Activated T-cell treated with anti-CD3 and anti-CD28 coated beads for 1 hour (primary cell): ENCODE data around the gene MESD.

Source experiments
- DNase-seq: peaks from one replicate; pipeline ENCODE4 v3.0.0-alpha.2; 2020; ENCODE audit warnings: low read depth

MESD gene

GRCh38 chr15:80989518-80990478 lies at the start of gene MESD:
Gene MESD, minus strand, starts transcription at chr15:80989819. Its CDS starts 28 bp downstream, at chr15:80989791.
- DNase-seq, result peak; percentile 98

GRCh38 chr15:81038975-81039607 lies 49.5 kb upstream of the MESD start:
- DNase-seq, result no peak

- DNase-seq, result no peak
Observed at GRCh38 chr15:81037952-81038743, 48.5 kb upstream of the MESD start.

GRCh38 chr15:81033508-81033907 lies 43.9 kb upstream of the MESD start:
- DNase-seq, result no peak

- no peak for DNase-seq
Observed at GRCh38 chr15:81032818-81033217, 43.2 kb upstream of the MESD start.

GRCh38 chr15:81032355-81032754 lies 42.7 kb upstream of the MESD start:
- no peak for DNase-seq

GRCh38 chr15:81031203-81031602 lies 41.6 kb upstream of the MESD start:
- no peak for DNase-seq

- DNase-seq, result no peak
Observed at GRCh38 chr15:81030301-81030750, 40.7 kb upstream of the MESD start.

GRCh38 chr15:81029414-81030300 lies 40.0 kb upstream of the MESD start:
- DNase-seq, result no peak

- no peak for DNase-seq
Observed at GRCh38 chr15:81026836-81027599, 37.4 kb upstream of the MESD start.

- no peak for DNase-seq
Observed at GRCh38 chr15:81025721-81026370, 36.2 kb upstream of the MESD start.

- DNase-seq, result no peak
Observed at GRCh38 chr15:81024936-81025335, 35.3 kb upstream of the MESD start.

- no peak for DNase-seq
Observed at GRCh38 chr15:81024265-81024872, 34.8 kb upstream of the MESD start.

GRCh38 chr15:81023483-81024264 lies 34.1 kb upstream of the MESD start:
- no peak for DNase-seq

- no peak for DNase-seq
Observed at GRCh38 chr15:81021321-81021720, 31.7 kb upstream of the MESD start.

- DNase-seq, result no peak
Observed at GRCh38 chr15:81018197-81018596, 28.6 kb upstream of the MESD start.

- DNase-seq, result no peak
Observed at GRCh38 chr15:81016489-81017068, 27.0 kb upstream of the MESD start.
